ENCODE results near the gene NEK10.
A peak's percentile ranks its signal among the peaks of the same experiment; 100 is the strongest.
"Not testable (repeated sequence)": the region's sequence is repeated elsewhere in the genome, so short reads cannot be mapped to it uniquely, and the experiment has no call there.

The NEK10 gene

GRCh38 chr3:27317096-27317495, 52.1 kb downstream of the NEK10 start:
- DNase-seq (ENCODE audit: low read depth) = no peak

GRCh38 chr3:27315003-27315402, 54.2 kb downstream of the NEK10 start:
- no peak for DNase-seq (ENCODE audit: low read depth)

GRCh38 chr3:27312044-27312668, 57.0 kb downstream of the NEK10 start:
- peak; percentile 83 for DNase-seq (ENCODE audit: low read depth)

GRCh38 chr3:27311400-27311799, 57.8 kb downstream of the NEK10 start:
- peak; percentile 89 for DNase-seq (ENCODE audit: low read depth)

- DNase-seq (ENCODE audit: low read depth) = no peak
These were observed 58.5 kb downstream of the NEK10 start for GRCh38 chr3:27310688-27311087.

- DNase-seq (ENCODE audit: low read depth) = no peak
These were observed 61.6 kb downstream of the NEK10 start for GRCh38 chr3:27307566-27307965.

- no peak for DNase-seq (ENCODE audit: low read depth)
These were observed 66.3 kb downstream of the NEK10 start for GRCh38 chr3:27302891-27303290.

GRCh38 chr3:27298981-27299380, 70.2 kb downstream of the NEK10 start:
- DNase-seq (ENCODE audit: low read depth) = not testable (repeated sequence)

- DNase-seq (ENCODE audit: low read depth) = no peak
These were observed 75.2 kb downstream of the NEK10 start for GRCh38 chr3:27293939-27294338.

- DNase-seq (ENCODE audit: low read depth) = no peak
These were observed 78.4 kb downstream of the NEK10 start for GRCh38 chr3:27290760-27291159.

GRCh38 chr3:27289769-27290413, 79.3 kb downstream of the NEK10 start:
- no peak for DNase-seq (ENCODE audit: low read depth)

- no peak for DNase-seq (ENCODE audit: low read depth)
These were observed 82.1 kb downstream of the NEK10 start for GRCh38 chr3:27287052-27287451.

GRCh38 chr3:27286467-27286866, 82.7 kb downstream of the NEK10 start:
- DNase-seq (ENCODE audit: low read depth) = not testable (repeated sequence)

GRCh38 chr3:27285668-27286067, 83.5 kb downstream of the NEK10 start:
- no peak for DNase-seq (ENCODE audit: low read depth)

GRCh38 chr3:27281671-27282150, 87.5 kb downstream of the NEK10 start:
- DNase-seq (ENCODE audit: low read depth) = no peak

- no peak for DNase-seq (ENCODE audit: low read depth)
These were observed 90.1 kb downstream of the NEK10 start for GRCh38 chr3:27279123-27279522.

- DNase-seq (ENCODE audit: low read depth) = no peak
These were observed 90.7 kb downstream of the NEK10 start for GRCh38 chr3:27278383-27279055.

- no peak for DNase-seq (ENCODE audit: low read depth)
These were observed 93.7 kb downstream of the NEK10 start for GRCh38 chr3:27275441-27275990.

- no peak for DNase-seq (ENCODE audit: low read depth)
These were observed 97.3 kb downstream of the NEK10 start for GRCh38 chr3:27271890-27272289.

GRCh38 chr3:27254896-27255295, 114.3 kb downstream of the NEK10 start:
- no peak for DNase-seq (ENCODE audit: low read depth)

GRCh38 chr3:27253831-27254230, 115.4 kb downstream of the NEK10 start:
- DNase-seq (ENCODE audit: low read depth) = peak; percentile 48

- no peak for DNase-seq (ENCODE audit: low read depth)
These were observed 115.8 kb downstream of the NEK10 start for GRCh38 chr3:27253391-27253790.

GRCh38 chr3:27252646-27253045, 116.5 kb downstream of the NEK10 start:
- DNase-seq (ENCODE audit: low read depth) = no peak
